Panc1 (cell line): Measurements from ENCODE around the gene PRKG1. TPM values are rescaled to one million over a fixed set of nuclear protein-coding genes. Genes with fewer than 3 reads are reported as not detected.
"Not testable (repeated sequence)": the region's sequence is repeated elsewhere in the genome, so short reads cannot be mapped to it uniquely, and the experiment has no call there.

Source experiments
- ATAC-seq: fragments of 200-7000 bp; cut with Tn5 transposase; 2 replicates; pipeline ENCODE4 v1.9.1; 2020; ENCODE audit warnings: mild to moderate bottlenecking, moderate library complexity
- BruUV-seq: library from RNA; stranded (reverse); fragments of 400-500 nt; replicated peaks from 2 replicates; lab custom pipeline; 2021; lab: Mats Ljungman, UMichigan
- CTCF ChIA-PET: fragments of 300-600 bp; sonication (Branson Sonifier 250); formaldehyde crosslinking; loops from one replicate; lab custom pipeline; 2022; ENCODE audit warnings: antibody characterized with exemption; lab: Charles Lee
- POLR2A ChIA-PET: fragments of 300-600 bp; sonication (Branson Sonifier 250); formaldehyde crosslinking; loops from one replicate; lab custom pipeline; 2022; ENCODE audit warnings: antibody characterized with exemption; lab: Charles Lee
- DNase-seq: peaks from one replicate; pipeline ENCODE4 v3.0.0-alpha.2; 2010; ENCODE audit warnings: low read depth, low spot score
- H3K27ac ChIP-seq: 2 replicates; pipeline ENCODE4 v1.5.1; 2011; ENCODE audit warnings: mild to moderate bottlenecking, low read length, inconsistent platforms
- H3K27me3 ChIP-seq: fragments of 200-500 bp; sonication (Bioruptor generic); 2 replicates; pipeline ENCODE4 v1.6.0; 2014; ENCODE audit warnings: low read length, inconsistent platforms; ENCODE audit not compliant: control insufficient read depth, insufficient read depth
- H3K36me3 ChIP-seq: fragments of 200-500 bp; sonication (Bioruptor generic); 2 replicates; pipeline ENCODE4 v1.5.1; 2014; ENCODE audit warnings: inconsistent platforms, mild to moderate bottlenecking, low read length, moderate library complexity; ENCODE audit not compliant: control insufficient read depth, insufficient read depth
- H3K4me1 ChIP-seq: 2 replicates; pipeline ENCODE4 v1.5.1; 2011; ENCODE audit warnings: inconsistent platforms, mild to moderate bottlenecking, low read length, moderate library complexity; ENCODE audit not compliant: control insufficient read depth, insufficient read depth
- H3K4me3 ChIP-seq, 2 experiments: 2 replicates each; pipeline ENCODE4 v1.5.1; 2011 to 2012; ENCODE audit warnings: low read depth in 2 of 2, low read length in 2 of 2, mild to moderate bottlenecking in 2 of 2, inconsistent platforms in 1 of 2, moderate library complexity in 1 of 2
- H3K9me3 ChIP-seq: fragments of 200-500 bp; sonication (Bioruptor generic); 2 replicates; pipeline ENCODE4 v1.5.1; 2014; ENCODE audit warnings: low read depth, mild to moderate bottlenecking, inconsistent platforms, low read length, moderate library complexity; ENCODE audit not compliant: control insufficient read depth, insufficient read depth
- CTCF ChIP-seq: fragments of 450-650 bp; IDR thresholded peaks from 2 replicates; pipeline ENCODE4 v1.5.1; 2017; ENCODE audit warnings: mild to moderate bottlenecking
- POLR2AphosphoS5 ChIP-seq: IDR thresholded peaks from 2 replicates; pipeline ENCODE4 v1.6.1; 2012; ENCODE audit warnings: mild to moderate bottlenecking, low read depth, low read length, moderate library complexity
- REST ChIP-seq, 2 experiments: IDR thresholded peaks; 2 replicates each; pipeline ENCODE4 v1.6.1; 2011 to 2012; ENCODE audit warnings: low read depth in 2 of 2, control low read depth in 1 of 2, low read length in 1 of 2, mild to moderate bottlenecking in 1 of 2, moderate library complexity in 1 of 2; ENCODE audit not compliant: insufficient read depth in 1 of 2
- SIN3A ChIP-seq: IDR thresholded peaks from 2 replicates; pipeline ENCODE4 v1.6.1; 2012; ENCODE audit warnings: low read depth, mild to moderate bottlenecking, low read length, moderate library complexity, borderline replicate concordance; ENCODE audit not compliant: insufficient read depth
- TCF7L2 ChIP-seq: IDR thresholded peaks from 2 replicates; pipeline ENCODE4 v1.6.1; 2011; ENCODE audit warnings: mild to moderate bottlenecking, low read depth, low read length, inconsistent platforms
- in situ Hi-C: cut with HindIII; loops from 2 replicates; pipeline ENCODE4 v1.10.0; 2016; ENCODE audit warnings: low sequenced_read_pairs, low pct_unique_long_range_greater_than_20kb
- intact Hi-C: fragments of 100-400 bp; cut with micrococcal nuclease; formaldehyde crosslinking; loops from one replicate; pipeline ENCODE4 v1.10.0; 2022; ENCODE audit not compliant: unreplicated experiment
- total RNA-seq: library from RNA; stranded (reverse); gene quantifications from one replicate; pipeline ENCODE4 v1.2.1, GENCODE V29; 2021; ENCODE audit not compliant: unreplicated experiment

PRKG1 gene
- total RNA-seq, 1 experiment from 2014 or later, result 0.92 TPM

GRCh38 chr10:51206500-51206899 is 132.2 kb downstream of the PRKG1 start:
- DNase-seq (no peak), ATAC-seq (no peak)
- no peaks in the 10 kb centered on the region for H3K4me1 ChIP-seq
- in situ Hi-C loops (no loop called here), intact Hi-C loops (no loop called here)
- no peak overlapping the region for H3K4me3 ChIP-seq
- no peaks in the 10 kb centered on the region for H3K9me3 ChIP-seq
- TF ChIP-seq REST (IDR thresholded peaks at IDR 0.05; ENCODE audit: insufficient read depth in 1 of 2, low read depth in 2 of 2, low read length in 1 of 2), result no peak
- no peak for TF ChIP-seq POLR2AphosphoS5
- no peak for TF ChIP-seq CTCF
- TF ChIP-seq TCF7L2, result no peak
- TF ChIP-seq SIN3A, result no peak
- ChIA-PET POLR2A (interaction anchor here (0.7 kb wide), 2 partner anchors 83 to 493 kb away, joined by 4 to 6 read pairs; no protein-coding TSS in a partner anchor), CTCF (interaction anchor here (0.7 kb wide), 1 partner anchor 164 kb away, joined by 4 read pairs; no protein-coding TSS in a partner anchor)
- no peaks in the 10 kb centered on the region for H3K36me3 ChIP-seq
- no peaks in the 10 kb centered on the region for H3K27me3 ChIP-seq
- H3K27ac ChIP-seq, result no peak overlapping the region
- BruUV-seq, result no TSS peak

DNA sequence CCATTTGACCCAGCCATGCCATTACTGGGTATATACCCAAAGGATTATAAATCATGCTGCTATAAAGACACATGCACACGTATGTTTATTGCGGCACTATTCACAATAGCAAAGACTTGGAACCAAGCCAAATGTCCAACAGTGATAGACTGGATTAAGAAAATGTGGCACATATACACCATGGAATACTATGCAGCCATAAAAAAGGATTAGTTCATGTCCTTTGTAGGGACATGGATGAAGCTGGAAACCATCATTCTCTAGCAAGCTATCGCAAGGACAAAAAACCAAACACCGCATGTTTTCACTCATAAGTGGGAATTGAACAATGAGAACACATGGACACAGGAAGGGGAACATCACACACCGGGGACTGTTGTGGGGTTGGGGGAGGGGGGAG is 138.7 kb downstream of the PRKG1 start:
- POLR2A ChIA-PET, in situ Hi-C loops: not testable (repeated sequence)

More for the DNA sequence above, 138.7 kb downstream of the PRKG1 start:
- H3K4me1 ChIP-seq, DNase-seq, H3K27me3 ChIP-seq, BruUV-seq, ATAC-seq, H3K9me3 ChIP-seq, H3K4me3 ChIP-seq, H3K27ac ChIP-seq, CTCF ChIA-PET, H3K36me3 ChIP-seq, intact Hi-C loops: not testable (repeated sequence)
